Measurements from ENCODE around the gene SLC30A7. TPM values are rescaled to one million over a fixed set of nuclear protein-coding genes. Genes with fewer than 3 reads are reported as not detected.

The SLC30A7 gene
- total RNA-seq, 1 donor from 2014 or later: 12.5 TPM

- H3K4me3 ChIP-seq (ENCODE audit: low read depth, low read length): peak overlapping the region; percentile 69
- TF ChIP-seq, protein P1, sequence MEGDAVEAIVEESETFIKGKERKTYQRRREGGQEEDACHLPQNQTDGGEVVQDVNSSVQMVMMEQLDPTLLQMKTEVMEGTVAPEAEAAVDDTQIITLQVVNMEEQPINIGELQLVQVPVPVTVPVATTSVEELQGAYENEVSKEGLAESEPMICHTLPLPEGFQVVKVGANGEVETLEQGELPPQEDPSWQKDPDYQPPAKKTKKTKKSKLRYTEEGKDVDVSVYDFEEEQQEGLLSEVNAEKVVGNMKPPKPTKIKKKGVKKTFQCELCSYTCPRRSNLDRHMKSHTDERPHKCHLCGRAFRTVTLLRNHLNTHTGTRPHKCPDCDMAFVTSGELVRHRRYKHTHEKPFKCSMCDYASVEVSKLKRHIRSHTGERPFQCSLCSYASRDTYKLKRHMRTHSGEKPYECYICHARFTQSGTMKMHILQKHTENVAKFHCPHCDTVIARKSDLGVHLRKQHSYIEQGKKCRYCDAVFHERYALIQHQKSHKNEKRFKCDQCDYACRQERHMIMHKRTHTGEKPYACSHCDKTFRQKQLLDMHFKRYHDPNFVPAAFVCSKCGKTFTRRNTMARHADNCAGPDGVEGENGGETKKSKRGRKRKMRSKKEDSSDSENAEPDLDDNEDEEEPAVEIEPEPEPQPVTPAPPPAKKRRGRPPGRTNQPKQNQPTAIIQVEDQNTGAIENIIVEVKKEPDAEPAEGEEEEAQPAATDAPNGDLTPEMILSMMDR (conservative IDR thresholded peaks at IDR 0.05; ENCODE audit: low read depth, low read length): no peak
- no peak for DNase-seq (ENCODE audit: low read depth)
Measured at GRCh38 chr1:101026430-101026788, 130.5 kb downstream of the SLC30A7 start.

DNA sequence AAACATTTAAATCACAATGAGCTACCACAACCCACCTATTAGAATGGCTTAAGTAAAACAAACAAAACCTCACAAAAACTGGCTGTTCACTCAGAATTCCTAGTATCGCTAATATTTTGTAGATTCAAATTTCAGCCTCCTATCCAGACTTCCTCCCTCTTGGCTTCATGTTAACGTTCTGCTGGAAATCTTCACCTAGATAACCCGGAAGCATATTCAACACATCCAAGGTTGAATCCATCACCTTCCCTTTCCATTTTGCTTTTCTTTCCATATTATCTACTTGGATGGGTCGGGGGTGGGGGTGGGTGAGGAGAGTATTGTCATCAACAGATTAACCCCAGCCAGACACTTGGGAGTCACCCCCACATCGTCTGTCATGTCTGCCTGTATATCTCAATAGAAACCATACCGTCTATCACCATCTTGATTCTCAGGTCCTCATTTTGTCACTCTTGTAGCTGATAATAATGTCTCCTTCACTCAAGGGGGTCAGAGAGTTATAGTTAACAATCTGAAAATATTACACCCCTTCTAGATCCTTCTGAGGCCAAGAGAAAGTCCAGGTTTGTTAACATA is 131.4 kb downstream of the SLC30A7 start:
- no peak overlapping the region for H3K4me3 ChIP-seq (ENCODE audit: low read depth, low read length)
- no peak for DNase-seq (ENCODE audit: low read depth)
- TF ChIP-seq, protein P1 (conservative IDR thresholded peaks at IDR 0.05; ENCODE audit: low read depth, low read length): no peak

GRCh38 chr1:101028466-101028865 is 132.6 kb downstream of the SLC30A7 start:
- TF ChIP-seq, protein P1 (conservative IDR thresholded peaks at IDR 0.05; ENCODE audit: low read depth, low read length): no peak
- no peak for DNase-seq (ENCODE audit: low read depth)
- H3K4me3 ChIP-seq (ENCODE audit: low read depth, low read length): no peak overlapping the region

DNA sequence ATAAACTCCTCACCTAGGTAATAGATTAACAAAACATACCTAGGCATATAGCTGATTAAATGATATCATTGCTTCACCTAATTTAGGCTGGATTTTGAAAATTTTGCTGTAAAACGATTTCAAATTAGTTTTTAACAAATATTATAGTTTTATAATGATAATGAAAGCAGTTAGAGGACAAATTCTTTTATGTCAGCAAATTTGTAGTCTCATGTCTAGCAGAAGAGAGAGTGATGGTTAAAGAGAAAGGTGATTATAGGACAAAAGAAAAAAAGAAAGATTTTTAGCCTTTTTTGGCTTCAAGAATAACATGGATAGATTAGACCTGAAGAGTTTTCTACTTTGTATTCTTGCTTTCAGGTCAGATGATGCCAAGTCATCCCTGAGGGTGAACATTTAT is 133.3 kb downstream of the SLC30A7 start:
- TF ChIP-seq, protein P1 (conservative IDR thresholded peaks at IDR 0.05; ENCODE audit: low read depth, low read length): no peak
- DNase-seq (ENCODE audit: low read depth): no peak
- H3K4me3 ChIP-seq (ENCODE audit: low read depth, low read length): no peak overlapping the region

GRCh38 chr1:101030881-101031280 is 135.0 kb downstream of the SLC30A7 start:
- DNase-seq (ENCODE audit: low read depth): no peak
- TF ChIP-seq, protein P1 (conservative IDR thresholded peaks at IDR 0.05; ENCODE audit: low read depth, low read length): no peak
- no peak overlapping the region for H3K4me3 ChIP-seq (ENCODE audit: low read depth, low read length)

Other genes with a start within 250 kb of the SLC30A7 start
- gene VCAM1, start 176.3 kb upstream of the SLC30A7 start, total RNA-seq: 14.0 and 49.2 TPM in 2 replicates
- gene EXTL2, start 1.2 kb upstream of the SLC30A7 start, total RNA-seq: 4.7 and 7.5 TPM in 2 replicates
- gene DPH5, start 129.7 kb downstream of the SLC30A7 start, total RNA-seq: 14.2 and 38.8 TPM in 2 replicates

All from epithelial cell of proximal tubule (primary cell).